HEK293T (cell line): ENCODE measurements around the gene ZNF700.
"Not testable (repeated sequence)": the region's sequence is repeated elsewhere in the genome, so short reads cannot be mapped to it uniquely, and the experiment has no call there.

Source experiments
- CTCF ChIA-PET: fragments of 350-600 bp; formaldehyde crosslinking; extraction: SDS; loops from one replicate; lab custom pipeline; 2021; ENCODE audit warnings: antibody characterized with exemption, inconsistent platforms; lab: Yijun Ruan, JAX
- POLR2A ChIA-PET: fragments of 350-600 bp; formaldehyde crosslinking; extraction: SDS; loops from one replicate; lab custom pipeline; 2020; ENCODE audit warnings: antibody characterized with exemption, inconsistent platforms; lab: Yijun Ruan, JAX
- DNase-seq: peaks from one replicate; pipeline ENCODE4 v3.0.0; 2012; ENCODE audit warnings: mixed read lengths; ENCODE audit errors: extremely low spot score
- ARNT ChIP-seq: fragments of 450-650 bp; IDR thresholded peaks from 2 replicates; pipeline ENCODE4 v1.6.1; 2017; ENCODE audit warnings: mild to moderate bottlenecking
- BHLHE40 ChIP-seq: fragments of 450-650 bp; IDR thresholded peaks from 2 replicates; pipeline ENCODE4 v1.6.1; 2016; ENCODE audit warnings: mild to moderate bottlenecking, moderate library complexity, borderline replicate concordance
- CTBP1 ChIP-seq: fragments of 450-650 bp; IDR thresholded peaks from 2 replicates; pipeline ENCODE4 v1.6.1; 2016; ENCODE audit warnings: borderline replicate concordance
- ELF4 ChIP-seq: fragments of 450-650 bp; IDR thresholded peaks from 2 replicates; pipeline ENCODE4 v1.6.1; 2017; ENCODE audit warnings: antibody characterized with exemption
- FOXA1 ChIP-seq: fragments of 450-650 bp; IDR thresholded peaks from 2 replicates; pipeline ENCODE4 v1.6.1; 2016; ENCODE audit warnings: mild to moderate bottlenecking
- FOXK2 ChIP-seq: fragments of 450-650 bp; IDR thresholded peaks from 2 replicates; pipeline ENCODE4 v1.6.1; 2016; ENCODE audit warnings: mild to moderate bottlenecking
- FOXM1 ChIP-seq: fragments of 450-650 bp; IDR thresholded peaks from 2 replicates; pipeline ENCODE4 v1.6.1; 2017; ENCODE audit warnings: mild to moderate bottlenecking, borderline replicate concordance
- HDGF ChIP-seq: fragments of 450-650 bp; IDR thresholded peaks from 2 replicates; pipeline ENCODE4 v1.6.1; 2017; ENCODE audit warnings: antibody characterized with exemption, borderline replicate concordance
- L3MBTL2 ChIP-seq: fragments of 450-650 bp; conservative IDR thresholded peaks from 2 replicates; pipeline ENCODE4 v1.6.1; 2016; ENCODE audit warnings: mild to moderate bottlenecking
- LEF1 ChIP-seq: fragments of 450-650 bp; IDR thresholded peaks from 2 replicates; pipeline ENCODE4 v1.6.1; 2017; ENCODE audit warnings: mild to moderate bottlenecking, borderline replicate concordance
- NFRKB ChIP-seq: fragments of 450-650 bp; IDR thresholded peaks from 2 replicates; pipeline ENCODE4 v1.6.1; 2016; ENCODE audit warnings: mild to moderate bottlenecking, moderate library complexity
- PKNOX1 ChIP-seq: fragments of 450-650 bp; IDR thresholded peaks from 2 replicates; pipeline ENCODE4 v1.6.1; 2016
- SP1 ChIP-seq: fragments of 450-650 bp; IDR thresholded peaks from 2 replicates; pipeline ENCODE4 v1.6.1; 2017
- SUZ12 ChIP-seq: fragments of 450-650 bp; IDR thresholded peaks from 2 replicates; pipeline ENCODE4 v1.6.1; 2016; ENCODE audit warnings: mild to moderate bottlenecking
- TARDBP ChIP-seq: fragments of 450-650 bp; IDR thresholded peaks from 2 replicates; pipeline ENCODE4 v1.6.1; 2016
- ZNF384 ChIP-seq: fragments of 450-650 bp; IDR thresholded peaks from 2 replicates; pipeline ENCODE4 v1.6.1; 2016

Gene ZNF700

GRCh38 chr19:11942008-11942842, 17.3 kb downstream of the ZNF700 start:
- ChIA-PET CTCF (no interaction called here), POLR2A (no interaction called here)
- TF ChIP-seq SP1 (no peak), FOXA1 (no peak), FOXK2 (no peak), L3MBTL2 (no peak), LEF1 (no peak), NFRKB (no peak), BHLHE40 (no peak), ZNF384 (no peak)
- no peak for DNase-seq

- CTCF ChIA-PET = no interaction called here
- POLR2A ChIA-PET = no interaction called here
- DNase-seq = no peak
- TF ChIP-seq PKNOX1 (no peak), TARDBP (no peak), HDGF (no peak), FOXK2 (no peak), L3MBTL2 (no peak), ARNT (no peak), SUZ12 (no peak), NFRKB (no peak), FOXA1 (no peak), FOXM1 (no peak), SP1 (no peak), BHLHE40 (no peak), CTBP1 (no peak), ELF4 (no peak), ZNF384 (no peak), LEF1 (no peak)
These were observed 17.9 kb downstream of the ZNF700 start for GRCh38 chr19:11942843-11943108.

- no peak for DNase-seq
- ChIA-PET CTCF (no interaction called here), POLR2A (no interaction called here)
- TF ChIP-seq SP1 (no peak), FOXM1 (no peak), PKNOX1 (no peak), ARNT (no peak), TARDBP (no peak)
These were observed 19.7 kb downstream of the ZNF700 start for GRCh38 chr19:11944656-11945055.

- ChIA-PET CTCF (no interaction called here), POLR2A (no interaction called here)
- no peak for DNase-seq
- TF ChIP-seq SUZ12 (no peak), FOXK2 (no peak), FOXM1 (no peak), NFRKB (no peak), TARDBP (no peak), HDGF (no peak)
These were observed 23.7 kb downstream of the ZNF700 start for GRCh38 chr19:11948646-11949045.

GRCh38 chr19:11949201-11949600, 24.3 kb downstream of the ZNF700 start:
- ChIA-PET CTCF (no interaction called here), POLR2A (no interaction called here)
- no peak for DNase-seq
- TF ChIP-seq L3MBTL2 (no peak), LEF1 (no peak), BHLHE40 (no peak), ELF4 (no peak), FOXM1 (no peak), NFRKB (no peak), CTBP1 (no peak), ZNF384 (no peak), SUZ12 (no peak), FOXK2 (no peak)

GRCh38 chr19:11949614-11950080, 24.7 kb downstream of the ZNF700 start:
- POLR2A ChIA-PET, DNase-seq, CTCF ChIA-PET: not testable (repeated sequence)

GRCh38 chr19:11950312-11950711, 25.4 kb downstream of the ZNF700 start:
- no peak for DNase-seq
- TF ChIP-seq SUZ12 = no peak
- no peak for TF ChIP-seq HDGF
- no peak for TF ChIP-seq NFRKB
- TF ChIP-seq ARNT = no peak
- TF ChIP-seq ELF4 = no peak
- TF ChIP-seq ZNF384 = no peak
- no peak for TF ChIP-seq FOXM1
- TF ChIP-seq FOXA1 = no peak
- no peak for TF ChIP-seq PKNOX1
- ChIA-PET CTCF (no interaction called here), POLR2A (no interaction called here)
